Raji (cell line): Measurements from ENCODE around the gene SMIM7.

ENCODE experiments used
- POLR2A ChIP-seq: IDR thresholded peaks from 2 replicates; pipeline ENCODE4 v1.6.1; 2011; ENCODE audit warnings: low read depth, low read length, control low read depth; ENCODE audit not compliant: insufficient read depth

SMIM7 gene

DNA sequence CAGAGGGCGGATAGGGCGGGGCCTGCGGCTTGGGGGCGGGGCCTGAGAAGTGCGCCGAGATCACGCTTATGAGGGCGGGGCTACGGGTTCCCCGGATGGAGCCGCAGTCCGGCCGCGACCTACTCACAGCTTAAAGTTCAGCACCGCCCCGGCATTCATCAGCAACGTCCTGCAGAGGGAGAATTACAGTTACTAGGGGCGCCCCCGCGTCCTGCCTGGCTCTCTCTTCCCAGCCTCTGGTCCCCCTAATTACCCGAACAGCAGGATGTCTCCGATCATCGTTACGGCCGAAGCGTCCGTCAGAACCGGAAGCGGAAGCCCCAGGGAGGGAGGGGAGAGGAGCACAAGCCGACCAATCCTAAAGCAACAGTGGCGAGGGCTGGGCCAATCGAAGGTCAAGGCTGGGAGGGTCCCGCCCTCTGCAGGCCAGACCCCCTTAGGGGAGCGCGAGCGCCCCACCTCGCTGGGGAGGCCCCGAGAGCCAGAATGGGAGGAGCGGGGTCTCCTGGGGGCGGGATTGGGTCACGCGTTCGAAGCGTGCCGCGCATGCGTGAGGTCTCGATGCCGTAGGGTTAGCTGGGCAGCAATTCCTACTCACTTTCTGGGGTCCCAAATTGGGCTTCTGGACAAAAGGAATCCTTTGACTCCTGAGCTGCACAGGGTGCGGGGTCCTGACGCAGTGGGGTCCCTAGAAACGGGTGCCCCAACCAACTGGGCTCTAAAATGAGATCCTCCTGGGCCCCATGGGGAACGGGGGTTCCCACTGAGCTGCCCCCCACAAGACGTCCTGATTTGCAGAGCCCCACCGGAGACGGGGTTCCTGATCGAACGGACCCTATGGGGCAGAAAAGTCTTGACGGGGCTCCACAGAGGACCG lies at the start of gene SMIM7:
TSS of gene SMIM7 (minus strand) at position 313 of the 877 bp plus-strand sequence. CDS start at position 279, 34 bp downstream.
- TF ChIP-seq POLR2A = peak; percentile 75

DNA sequence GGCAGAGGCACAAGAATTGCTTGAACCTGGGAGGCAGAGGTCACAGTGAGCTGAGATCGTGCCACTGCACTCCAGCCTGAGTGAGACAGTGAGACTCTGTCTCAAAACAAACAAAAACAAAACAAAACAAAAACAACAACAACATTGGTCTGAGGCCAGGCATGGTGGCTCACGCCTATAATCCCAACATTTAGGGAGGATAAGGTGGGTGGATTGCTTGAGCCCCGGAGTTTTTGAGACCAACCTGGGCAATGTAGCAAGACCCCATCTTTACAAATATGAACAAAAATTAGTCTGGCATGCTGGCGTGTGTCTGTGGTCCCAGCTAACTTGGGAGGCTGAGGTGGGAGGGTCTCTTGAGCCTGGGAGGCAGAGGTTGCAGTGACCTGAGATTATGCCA lies 43.7 kb upstream of the SMIM7 start:
- TF ChIP-seq POLR2A = no peak

DNA sequence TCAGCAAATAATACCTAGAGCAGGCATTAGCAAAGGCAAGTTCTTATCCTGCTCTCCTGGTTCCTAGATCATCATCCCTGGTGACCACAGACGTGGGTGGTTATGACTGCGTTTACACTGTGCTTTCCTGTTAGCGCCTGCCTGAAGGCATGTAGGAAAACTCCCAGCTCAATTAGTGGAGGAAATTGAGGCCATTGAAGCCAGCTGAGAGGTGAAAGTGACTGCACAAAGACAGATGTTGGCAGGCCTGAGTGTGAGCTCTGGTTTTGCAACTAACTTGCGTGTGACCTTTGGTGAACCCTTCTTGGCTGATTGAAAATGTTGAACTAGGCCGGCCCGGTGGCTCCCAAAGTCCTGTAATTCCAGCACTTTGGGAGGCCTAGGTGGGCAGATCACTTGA lies 42.2 kb upstream of the SMIM7 start:
- TF ChIP-seq POLR2A = no peak

DNA sequence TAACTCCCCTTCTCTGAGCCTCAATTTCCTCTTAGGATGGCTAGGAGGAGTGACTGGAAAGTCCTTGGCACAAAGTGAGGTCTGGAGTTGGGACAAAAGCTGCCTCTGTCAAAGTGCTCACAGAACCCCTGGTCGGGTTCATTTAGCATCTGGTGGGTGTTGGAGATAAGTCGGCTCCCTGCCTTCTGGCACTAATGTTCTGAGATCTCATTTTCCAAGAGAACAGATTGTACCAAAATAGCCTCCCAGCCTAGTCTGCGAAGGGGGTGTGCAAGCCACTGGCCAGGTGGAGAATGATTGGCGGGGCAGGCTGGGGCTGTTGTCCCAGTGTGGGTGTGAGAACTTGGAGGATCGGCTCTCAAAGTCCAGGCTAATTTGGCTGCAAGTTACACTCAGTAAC lies 39.0 kb upstream of the SMIM7 start:
- no peak for TF ChIP-seq POLR2A

DNA sequence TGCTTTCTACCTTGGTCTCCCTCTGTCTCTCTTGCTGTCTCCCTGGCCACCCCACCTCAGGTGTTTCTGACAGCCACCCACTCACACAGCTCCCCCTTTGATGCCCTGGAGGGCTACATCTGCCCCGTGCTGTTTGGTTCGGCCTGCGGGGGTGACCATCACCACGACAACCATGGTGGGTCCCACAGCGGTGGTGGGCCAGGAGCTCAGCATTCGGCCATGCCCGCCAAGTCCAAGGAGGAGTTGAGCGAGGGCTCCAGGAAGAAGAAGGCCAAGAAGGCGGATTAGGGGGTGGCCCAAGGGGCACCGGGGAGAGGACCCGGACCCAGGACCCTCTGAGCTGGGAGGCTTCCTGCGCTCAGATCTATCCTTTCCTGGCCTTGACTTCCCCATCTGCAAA lies 28.1 kb upstream of the SMIM7 start:
- TF ChIP-seq POLR2A = no peak

DNA sequence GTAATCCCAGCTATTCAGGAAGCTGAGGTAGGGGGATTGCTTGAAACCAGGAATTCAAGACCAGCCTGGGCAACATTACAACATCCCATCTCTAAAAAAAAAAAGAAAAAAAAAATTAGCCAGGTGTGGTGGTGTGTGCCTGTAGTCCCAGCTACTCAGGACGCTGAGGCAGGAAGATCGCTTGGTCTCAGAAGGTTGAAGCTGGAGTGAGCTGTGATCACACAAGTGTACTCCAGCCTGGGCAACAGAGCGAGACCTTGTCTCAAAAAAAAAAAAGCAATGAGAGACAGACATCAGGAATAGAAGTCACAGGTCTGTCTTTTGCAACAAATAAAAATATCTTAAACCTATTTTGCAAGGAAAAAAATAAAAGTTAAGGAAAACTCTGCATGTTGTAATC lies 24.3 kb upstream of the SMIM7 start:
- TF ChIP-seq POLR2A = no peak

DNA sequence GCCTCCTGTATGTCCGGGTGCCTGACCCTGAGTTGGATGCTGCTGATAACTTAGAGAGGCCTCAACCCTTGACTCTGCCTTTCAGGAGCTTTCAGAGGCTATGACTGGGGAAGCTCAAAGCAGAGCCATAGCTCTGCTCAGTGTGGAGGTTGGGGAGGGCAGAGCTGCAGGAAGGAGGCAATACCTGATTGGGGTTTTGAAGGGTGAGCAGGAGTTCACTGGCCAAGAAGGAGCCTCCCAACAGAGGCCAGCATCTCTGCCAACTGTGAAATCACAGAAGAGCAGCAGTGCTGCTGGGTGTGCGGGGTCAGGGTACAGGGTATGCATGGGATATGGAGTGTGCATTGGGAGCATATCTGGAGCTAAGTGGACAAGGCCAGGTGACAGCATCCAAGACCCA lies 22.6 kb upstream of the SMIM7 start:
- TF ChIP-seq POLR2A = no peak

DNA sequence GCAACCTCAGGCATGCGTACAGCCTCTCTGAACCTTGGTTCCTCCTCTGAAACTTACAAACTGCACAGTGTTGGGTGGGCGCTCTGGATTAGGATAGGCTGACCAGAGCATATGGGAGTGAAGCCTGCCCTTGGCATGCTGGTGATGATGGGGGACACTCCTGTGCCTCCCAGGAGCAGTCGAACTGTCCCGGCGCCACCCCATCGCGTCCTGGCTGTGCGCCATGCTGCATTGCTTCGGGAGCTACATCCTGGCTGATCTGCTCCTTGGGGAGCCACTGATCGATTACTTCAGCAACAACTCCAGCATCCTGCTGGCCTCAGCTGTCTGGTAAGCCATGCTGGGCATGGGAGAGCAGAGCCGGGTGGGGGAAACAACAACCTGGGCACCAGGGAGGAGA lies 19.9 kb upstream of the SMIM7 start:
- TF ChIP-seq POLR2A = no peak

DNA sequence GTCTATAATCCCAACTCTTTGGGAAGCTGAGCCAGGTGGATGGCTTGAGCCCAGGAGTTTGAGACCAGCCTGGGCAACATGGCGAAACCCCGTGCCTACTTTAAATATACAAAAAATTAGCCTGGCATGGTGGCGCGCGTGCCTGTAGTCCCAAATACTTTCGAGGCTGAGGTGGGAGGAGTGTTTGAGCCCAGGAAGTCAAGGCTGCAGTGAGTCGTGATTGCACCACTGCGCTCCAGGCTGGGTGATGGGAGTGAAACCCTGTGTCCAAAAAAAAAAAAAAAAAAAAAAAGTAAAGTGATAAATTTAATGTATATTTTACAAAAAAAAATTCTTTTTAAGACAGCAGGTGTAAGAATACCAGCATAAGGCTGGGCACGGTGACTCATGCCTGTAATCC lies 18.6 kb upstream of the SMIM7 start:
- no peak for TF ChIP-seq POLR2A

DNA sequence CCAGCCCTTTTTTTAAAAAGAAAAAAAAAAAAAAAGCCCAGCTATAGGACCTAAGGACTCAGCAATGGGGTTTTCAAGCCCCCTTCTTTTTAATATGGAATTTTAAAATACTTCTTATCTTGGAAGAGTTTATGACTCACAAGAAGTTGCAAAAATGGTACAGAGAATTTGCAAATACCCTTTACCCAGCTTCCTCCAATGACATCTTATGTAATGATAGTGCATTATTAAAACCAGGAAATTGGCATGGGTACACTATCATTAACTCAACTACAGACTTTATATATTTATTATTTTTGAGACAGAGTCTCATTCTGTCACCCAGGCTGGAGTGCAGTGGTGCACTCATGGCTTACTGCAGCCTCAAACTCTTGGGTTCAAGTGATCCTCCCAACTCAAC lies 17.1 kb upstream of the SMIM7 start:
- no peak for TF ChIP-seq POLR2A

DNA sequence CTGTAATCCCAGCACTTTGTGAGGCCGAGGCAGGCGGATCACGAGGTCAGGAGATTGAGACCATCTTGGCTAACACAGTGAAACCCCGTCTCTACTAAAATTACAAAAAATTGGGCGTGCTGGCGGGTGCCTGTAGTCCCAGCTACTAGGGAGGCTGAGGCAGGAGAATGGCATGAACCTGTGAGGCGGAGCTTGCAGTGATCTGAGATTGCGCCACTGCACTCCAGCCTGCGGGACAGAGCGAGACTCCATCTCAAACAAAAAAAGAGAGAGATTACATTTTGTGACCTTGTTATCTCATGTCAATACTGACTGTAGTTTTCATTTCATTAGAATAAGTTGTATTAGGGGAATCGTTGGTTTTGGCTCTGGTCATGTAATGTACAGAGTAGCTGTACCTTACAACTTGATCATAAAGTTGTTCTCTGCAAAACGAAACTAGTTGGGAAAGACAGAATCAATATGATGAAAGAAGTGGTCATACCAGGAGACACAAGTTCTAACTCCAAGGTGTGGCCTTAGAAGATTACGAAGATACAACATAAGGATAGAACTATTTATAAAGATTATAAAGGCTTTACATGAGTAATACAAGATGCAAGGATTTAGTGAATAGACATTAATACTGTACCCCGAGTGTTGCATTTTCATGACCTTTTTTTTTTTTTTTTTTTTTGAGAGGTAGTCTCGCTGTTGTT lies 16.3 kb upstream of the SMIM7 start:
- no peak for TF ChIP-seq POLR2A

DNA sequence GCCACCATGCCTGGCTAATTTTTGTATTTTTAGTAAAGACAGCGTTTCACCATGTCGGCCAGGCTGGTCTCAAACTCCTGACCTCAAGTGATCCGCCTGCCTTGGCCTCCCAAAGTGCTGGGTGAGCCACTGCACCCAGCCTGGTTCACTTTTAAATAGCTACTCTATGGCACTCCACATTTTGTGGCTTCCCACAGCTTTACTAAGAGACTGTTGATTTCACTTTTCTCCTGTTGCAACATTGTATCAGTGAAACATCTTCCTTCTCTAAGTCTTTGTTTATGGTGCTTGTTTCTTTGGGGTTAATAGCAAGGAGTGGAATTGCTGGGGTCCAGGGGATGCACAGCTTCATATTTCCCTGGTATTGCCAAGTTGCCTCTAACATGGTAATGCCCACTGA lies 13.3 kb upstream of the SMIM7 start:
- no peak for TF ChIP-seq POLR2A

DNA sequence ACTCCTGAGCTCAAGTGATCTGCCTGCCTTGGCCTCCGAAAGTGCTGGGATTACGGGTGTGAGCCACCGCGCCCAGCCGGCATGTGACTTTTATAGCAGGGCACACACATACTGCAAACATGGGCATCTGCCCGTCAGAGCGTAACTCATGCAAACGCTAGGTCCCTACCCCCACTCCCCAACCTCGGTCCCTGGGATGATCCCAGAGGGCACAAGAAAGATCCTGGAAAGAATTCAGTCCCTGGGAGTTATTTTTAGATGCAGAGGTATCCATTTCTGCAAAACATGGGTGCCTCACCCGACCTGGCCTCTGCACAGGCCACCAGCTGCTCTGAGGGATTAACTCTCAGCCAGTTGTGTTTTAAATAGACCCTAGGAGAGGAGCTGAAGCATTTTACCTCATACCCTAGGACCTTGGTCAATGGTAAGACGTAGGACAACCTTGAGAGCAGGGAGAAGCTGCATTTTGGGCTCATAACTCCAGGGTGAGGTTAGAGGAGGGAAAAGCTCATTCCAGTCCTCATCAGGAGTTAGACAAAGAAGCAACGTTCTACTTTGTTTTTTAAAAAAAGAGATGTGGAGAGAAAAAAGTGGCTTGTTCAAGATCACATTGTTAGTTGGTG lies 11.8 kb upstream of the SMIM7 start:
- TF ChIP-seq POLR2A = no peak

DNA sequence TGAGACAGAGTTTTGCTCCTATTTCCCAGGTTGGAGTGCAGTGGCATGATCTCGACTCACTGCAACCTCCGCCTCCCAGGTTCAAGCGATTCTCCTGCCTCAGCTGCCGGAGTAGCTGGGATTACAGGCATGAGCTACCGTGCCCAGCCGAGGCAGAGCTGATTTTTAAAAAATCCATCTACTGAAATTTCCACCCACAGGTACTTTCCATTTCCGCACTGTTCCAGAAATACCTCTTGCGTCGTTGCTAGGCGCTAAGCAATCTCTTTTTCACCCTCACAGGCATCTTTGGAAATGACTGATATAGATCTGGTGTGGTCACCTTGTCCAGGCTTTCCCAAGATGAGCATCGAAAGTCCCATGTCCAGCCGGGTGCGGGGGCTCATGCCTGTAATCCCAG lies 10.3 kb upstream of the SMIM7 start:
- no peak for TF ChIP-seq POLR2A

DNA sequence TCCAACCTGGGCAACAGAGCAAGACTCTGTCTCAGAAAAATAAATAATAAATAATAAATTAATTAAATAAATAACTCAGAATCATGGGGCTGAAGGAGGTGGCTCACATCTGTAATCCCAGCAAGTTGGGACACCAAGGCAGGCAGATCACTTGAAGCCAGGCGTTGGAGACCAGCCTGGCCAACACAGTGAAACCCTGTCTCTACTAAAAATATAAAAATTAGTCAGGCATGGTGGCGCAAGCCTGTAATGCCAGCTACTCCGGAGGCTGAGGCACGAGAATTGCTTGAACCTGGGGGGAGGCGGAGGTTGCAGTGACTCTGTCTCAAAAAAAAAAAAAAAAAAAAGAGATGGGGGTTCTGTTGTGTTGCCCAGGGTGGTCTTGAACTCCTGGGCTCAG lies 8.2 kb upstream of the SMIM7 start:
- TF ChIP-seq POLR2A = no peak

DNA sequence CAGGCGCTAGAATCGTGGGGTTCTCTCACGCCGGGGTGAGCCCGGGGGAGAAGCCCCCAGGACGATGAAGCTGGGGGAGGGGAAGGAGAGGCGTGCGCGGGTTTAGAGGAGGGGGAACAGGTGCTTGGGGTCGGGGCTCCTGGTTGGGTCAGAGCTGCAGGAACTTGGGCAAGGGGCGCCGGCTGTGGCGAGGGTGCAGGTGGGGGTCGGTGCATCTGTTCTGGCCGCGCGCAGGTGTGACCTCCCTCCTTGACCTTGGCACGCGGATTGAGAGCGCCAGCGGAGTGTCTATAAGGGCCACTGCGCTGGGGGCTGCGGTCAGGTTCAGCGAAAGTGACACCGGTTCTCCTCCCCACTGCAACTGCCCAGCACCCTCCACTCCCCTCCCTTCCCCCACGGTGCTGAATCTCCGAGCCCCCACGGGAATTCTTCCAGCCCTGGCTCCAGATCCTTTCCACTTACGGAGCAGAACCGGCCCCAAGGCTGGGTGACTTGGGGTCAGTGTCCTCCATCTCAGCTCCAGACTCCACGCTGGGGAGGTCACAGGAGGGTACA lies 1.6 kb upstream of the SMIM7 start:
- no peak for TF ChIP-seq POLR2A

DNA sequence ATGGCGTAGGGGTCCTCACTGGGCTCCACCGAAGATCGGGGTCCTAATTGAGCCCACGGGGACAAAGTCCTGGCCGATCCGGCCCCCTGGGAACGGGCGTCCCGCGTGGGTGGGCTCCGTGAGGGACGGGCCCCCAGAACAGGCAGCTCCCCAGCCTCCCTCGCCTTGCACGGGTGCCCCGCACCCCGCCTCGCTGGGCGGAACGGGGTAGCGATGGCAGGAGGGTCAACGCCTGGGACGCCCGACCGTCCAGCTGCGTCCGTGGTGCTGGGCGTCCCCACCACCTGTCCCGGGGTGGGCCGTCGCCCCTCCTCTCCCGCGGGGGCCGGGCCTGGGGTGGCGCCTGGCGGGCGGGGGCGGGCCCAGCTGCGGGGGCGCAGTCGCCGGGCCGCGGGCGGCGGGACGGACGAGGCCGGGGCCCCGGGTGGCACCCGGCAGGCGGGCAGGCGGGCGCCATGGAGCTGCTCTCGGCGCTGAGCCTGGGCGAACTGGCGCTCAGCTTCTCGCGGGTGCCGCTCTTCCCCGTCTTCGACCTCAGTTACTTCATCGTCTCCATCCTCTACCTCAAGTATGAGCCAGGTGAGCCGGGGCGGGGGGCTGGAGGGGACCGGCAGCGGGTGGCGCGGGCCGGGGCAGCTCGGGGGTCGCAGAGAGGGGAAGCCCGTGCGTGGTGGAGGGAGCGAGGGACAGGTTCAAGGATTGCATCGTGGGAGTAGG lies 977 bp upstream of the SMIM7 start, which contains the start of gene TMEM38A:
TSS of gene TMEM38A (plus strand) at position 377 of the 717 bp plus-strand sequence. CDS start at position 456, 79 bp downstream.
- TF ChIP-seq POLR2A = peak; percentile 75
